Measurements from ENCODE around the gene ALDH3B1. TPM values are rescaled to one million over a fixed set of nuclear protein-coding genes. Genes with fewer than 3 reads are reported as not detected.
"Not testable (repeated sequence)": the region's sequence is repeated elsewhere in the genome, so short reads cannot be mapped to it uniquely, and the experiment has no call there.

Gene ALDH3B1
- total and polyA plus RNA-seq, 9 of the 15 experiments (the other 6 are each of a cell fraction or from before 2014, with no cell fraction given) = 0.01 to 0.35 (median 0.07) TPM; not detected in 2

DNA sequence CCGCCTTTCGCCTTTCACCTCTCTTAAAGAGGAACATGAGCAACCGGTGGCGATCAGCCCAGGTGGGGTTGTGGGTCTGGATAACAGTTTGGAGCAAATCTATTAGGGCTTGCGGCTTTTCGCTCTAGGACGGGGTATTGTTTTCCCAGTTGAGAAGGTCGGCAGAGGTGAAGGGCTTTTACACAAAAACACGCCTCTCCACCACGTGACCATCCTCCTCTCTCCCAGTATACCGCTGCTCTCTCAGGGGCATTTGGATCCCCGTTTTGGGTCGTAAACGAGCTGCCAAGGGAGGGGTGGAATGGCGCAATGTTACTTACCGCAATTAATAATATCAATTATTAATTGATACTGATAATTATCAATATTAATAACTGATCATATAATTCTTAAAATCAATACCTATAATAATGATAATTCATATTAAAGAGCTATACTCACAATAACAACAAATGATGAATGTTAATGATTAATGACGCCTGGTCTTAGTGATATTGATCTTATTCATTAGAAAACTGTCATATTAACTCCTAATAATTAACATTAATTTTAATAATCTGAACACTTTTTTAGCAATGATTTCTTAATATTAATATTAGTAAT is 27.8 kb upstream of the ALDH3B1 start:
- H3K4me3 ChIP-seq; H3K4me2 ChIP-seq (ENCODE audit: insufficient read depth, low read length); H3K79me2 ChIP-seq (ENCODE audit: control insufficient read depth, insufficient read depth, low read length); H3K27ac ChIP-seq (ENCODE audit: extremely low read depth, low read depth, low read length); H3K36me3 ChIP-seq (ENCODE audit: control insufficient read depth, insufficient read depth, low read length); H3K4me1 ChIP-seq (replicated peaks in 1 of 2; ENCODE audit: control insufficient read depth in 2 of 2, insufficient read depth in 2 of 2, low read length in 2 of 2); intact Hi-C loops (cut with micrococcal nuclease); BruUV-seq (replicated peaks); ATAC-seq; FAIRE-seq; H3K9ac ChIP-seq (ENCODE audit: insufficient read depth in 1 of 2, low read depth in 2 of 2, low read length in 2 of 2); CTCF ChIA-PET (ENCODE audit: low intra/inter-chr PET ratio); DNase-seq (ENCODE audit: extremely low read depth in 1 of 4, low spot score in 3 of 4); H3K9me1 ChIP-seq (ENCODE audit: control insufficient read depth, insufficient read depth, low read length); in situ Hi-C loops (cut with MboI); H3K9me3 ChIP-seq (replicated peaks; ENCODE audit: control insufficient read depth, insufficient read depth, low read depth, low read length); H4K20me1 ChIP-seq (replicated peaks; ENCODE audit: control insufficient read depth, insufficient read depth, low read length); H2AFZ ChIP-seq (ENCODE audit: low read depth, low read length): not testable (repeated sequence)
- POLR2A ChIA-PET = interaction anchor here (0.6 kb wide), 1 partner anchor 21 kb away, joined by 4 read pairs; no protein-coding TSS in a partner anchor
- H3K27me3 ChIP-seq (ENCODE audit: control insufficient read depth in 2 of 2, insufficient read depth in 2 of 2, low read length in 2 of 2) = peaks cover 3 to 29% of the 10 kb centered on the region in 2 experiments
- WGBS (ENCODE audit: insufficient coverage, low coverage, missing lambda C conversion rate) = 9% methylated on average over 14 of the region's 17 CpGs
- TF ChIP-seq DACH1 (IDR thresholded peaks at IDR 0.05; ENCODE audit: partially characterized antibody) (peak; percentile 98), USF1 (CRISPR knock-in tag; IDR thresholded peaks at IDR 0.05) (peak; percentile 69), RAD51 (IDR thresholded peaks at IDR 0.05; ENCODE audit: borderline replicate concordance, low read depth) (peak; percentile 45), CUX1 (CRISPR knock-in tag; IDR thresholded peaks at IDR 0.05) (peak; percentile 93), MCM7 (IDR thresholded peaks at IDR 0.05) (peak in 1 of 2 experiments; percentile 53; a peak in 1 of 4 replicates)
- TF ChIP-seq, protein P1, sequence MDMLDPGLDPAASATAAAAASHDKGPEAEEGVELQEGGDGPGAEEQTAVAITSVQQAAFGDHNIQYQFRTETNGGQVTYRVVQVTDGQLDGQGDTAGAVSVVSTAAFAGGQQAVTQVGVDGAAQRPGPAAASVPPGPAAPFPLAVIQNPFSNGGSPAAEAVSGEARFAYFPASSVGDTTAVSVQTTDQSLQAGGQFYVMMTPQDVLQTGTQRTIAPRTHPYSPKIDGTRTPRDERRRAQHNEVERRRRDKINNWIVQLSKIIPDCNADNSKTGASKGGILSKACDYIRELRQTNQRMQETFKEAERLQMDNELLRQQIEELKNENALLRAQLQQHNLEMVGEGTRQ (CRISPR knock-in tag; IDR thresholded peaks at IDR 0.05) = peak; percentile 61
- TF ChIP-seq, protein P2, sequence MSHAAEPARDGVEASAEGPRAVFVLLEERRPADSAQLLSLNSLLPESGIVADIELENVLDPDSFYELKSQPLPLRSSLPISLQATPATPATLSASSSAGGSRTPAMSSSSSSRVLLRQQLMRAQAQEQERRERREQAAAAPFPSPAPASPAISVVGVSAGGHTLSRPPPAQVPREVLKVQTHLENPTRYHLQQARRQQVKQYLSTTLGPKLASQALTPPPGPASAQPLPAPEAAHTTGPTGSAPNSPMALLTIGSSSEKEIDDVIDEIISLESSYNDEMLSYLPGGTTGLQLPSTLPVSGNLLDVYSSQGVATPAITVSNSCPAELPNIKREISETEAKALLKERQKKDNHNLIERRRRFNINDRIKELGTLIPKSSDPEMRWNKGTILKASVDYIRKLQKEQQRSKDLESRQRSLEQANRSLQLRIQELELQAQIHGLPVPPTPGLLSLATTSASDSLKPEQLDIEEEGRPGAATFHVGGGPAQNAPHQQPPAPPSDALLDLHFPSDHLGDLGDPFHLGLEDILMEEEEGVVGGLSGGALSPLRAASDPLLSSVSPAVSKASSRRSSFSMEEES (CRISPR knock-in tag; IDR thresholded peaks at IDR 0.05) = 0 out of 2 replicates have a peak, but pooled peaks have one; percentile 13

Measured in K562 (cell line).